HL-60 (cell line): ENCODE data around the gene TYW1.

ENCODE experiments used
- GABPA ChIP-seq: IDR thresholded peaks from 2 replicates; pipeline ENCODE4 v1.6.1; 2012; ENCODE audit warnings: low read depth
- POLR2AphosphoS5 ChIP-seq: IDR thresholded peaks from 2 replicates; pipeline ENCODE4 v1.6.1; 2012; ENCODE audit warnings: low read depth
- SPI1 ChIP-seq: IDR thresholded peaks from 2 replicates; pipeline ENCODE4 v1.6.1; 2012; ENCODE audit warnings: low read depth, mild to moderate bottlenecking, borderline replicate concordance
- TF ChIP-seq, protein P1 (sequence below): IDR thresholded peaks from one replicate; pipeline ENCODE4 v1.5.1; 2011; ENCODE audit warnings: low read length, control low read depth, inconsistent platforms; ENCODE audit not compliant: insufficient read depth
- TF ChIP-seq, protein P2 (sequence below): IDR thresholded peaks from 2 replicates; pipeline ENCODE4 v1.6.1; 2012; ENCODE audit warnings: low read depth; ENCODE audit not compliant: insufficient replicate concordance

DNA sequence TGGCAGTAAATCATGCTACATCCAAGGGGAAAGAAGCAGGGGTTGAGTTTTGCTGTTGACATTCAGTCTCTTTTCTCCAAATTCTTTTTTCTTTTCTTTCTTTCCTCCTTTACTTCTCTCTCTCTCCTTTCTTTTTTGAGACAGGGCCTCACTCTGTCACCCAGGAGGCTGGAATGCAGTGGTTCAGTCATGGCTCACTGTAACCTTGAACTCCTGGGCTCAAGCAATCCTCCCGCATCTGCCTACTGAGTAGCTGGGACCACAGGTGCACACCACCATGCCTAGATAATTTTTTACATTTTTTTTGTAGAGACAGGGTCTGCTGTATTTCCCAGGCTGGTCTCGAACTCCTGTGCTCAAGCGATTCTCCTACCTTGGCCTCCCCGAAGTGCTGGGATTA, 36.4 kb upstream of the TYW1 start:
- TF ChIP-seq, protein P1, sequence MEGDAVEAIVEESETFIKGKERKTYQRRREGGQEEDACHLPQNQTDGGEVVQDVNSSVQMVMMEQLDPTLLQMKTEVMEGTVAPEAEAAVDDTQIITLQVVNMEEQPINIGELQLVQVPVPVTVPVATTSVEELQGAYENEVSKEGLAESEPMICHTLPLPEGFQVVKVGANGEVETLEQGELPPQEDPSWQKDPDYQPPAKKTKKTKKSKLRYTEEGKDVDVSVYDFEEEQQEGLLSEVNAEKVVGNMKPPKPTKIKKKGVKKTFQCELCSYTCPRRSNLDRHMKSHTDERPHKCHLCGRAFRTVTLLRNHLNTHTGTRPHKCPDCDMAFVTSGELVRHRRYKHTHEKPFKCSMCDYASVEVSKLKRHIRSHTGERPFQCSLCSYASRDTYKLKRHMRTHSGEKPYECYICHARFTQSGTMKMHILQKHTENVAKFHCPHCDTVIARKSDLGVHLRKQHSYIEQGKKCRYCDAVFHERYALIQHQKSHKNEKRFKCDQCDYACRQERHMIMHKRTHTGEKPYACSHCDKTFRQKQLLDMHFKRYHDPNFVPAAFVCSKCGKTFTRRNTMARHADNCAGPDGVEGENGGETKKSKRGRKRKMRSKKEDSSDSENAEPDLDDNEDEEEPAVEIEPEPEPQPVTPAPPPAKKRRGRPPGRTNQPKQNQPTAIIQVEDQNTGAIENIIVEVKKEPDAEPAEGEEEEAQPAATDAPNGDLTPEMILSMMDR, result no peak
- TF ChIP-seq SPI1 (no peak), POLR2AphosphoS5 (no peak), GABPA (no peak)
- TF ChIP-seq, protein P2, sequence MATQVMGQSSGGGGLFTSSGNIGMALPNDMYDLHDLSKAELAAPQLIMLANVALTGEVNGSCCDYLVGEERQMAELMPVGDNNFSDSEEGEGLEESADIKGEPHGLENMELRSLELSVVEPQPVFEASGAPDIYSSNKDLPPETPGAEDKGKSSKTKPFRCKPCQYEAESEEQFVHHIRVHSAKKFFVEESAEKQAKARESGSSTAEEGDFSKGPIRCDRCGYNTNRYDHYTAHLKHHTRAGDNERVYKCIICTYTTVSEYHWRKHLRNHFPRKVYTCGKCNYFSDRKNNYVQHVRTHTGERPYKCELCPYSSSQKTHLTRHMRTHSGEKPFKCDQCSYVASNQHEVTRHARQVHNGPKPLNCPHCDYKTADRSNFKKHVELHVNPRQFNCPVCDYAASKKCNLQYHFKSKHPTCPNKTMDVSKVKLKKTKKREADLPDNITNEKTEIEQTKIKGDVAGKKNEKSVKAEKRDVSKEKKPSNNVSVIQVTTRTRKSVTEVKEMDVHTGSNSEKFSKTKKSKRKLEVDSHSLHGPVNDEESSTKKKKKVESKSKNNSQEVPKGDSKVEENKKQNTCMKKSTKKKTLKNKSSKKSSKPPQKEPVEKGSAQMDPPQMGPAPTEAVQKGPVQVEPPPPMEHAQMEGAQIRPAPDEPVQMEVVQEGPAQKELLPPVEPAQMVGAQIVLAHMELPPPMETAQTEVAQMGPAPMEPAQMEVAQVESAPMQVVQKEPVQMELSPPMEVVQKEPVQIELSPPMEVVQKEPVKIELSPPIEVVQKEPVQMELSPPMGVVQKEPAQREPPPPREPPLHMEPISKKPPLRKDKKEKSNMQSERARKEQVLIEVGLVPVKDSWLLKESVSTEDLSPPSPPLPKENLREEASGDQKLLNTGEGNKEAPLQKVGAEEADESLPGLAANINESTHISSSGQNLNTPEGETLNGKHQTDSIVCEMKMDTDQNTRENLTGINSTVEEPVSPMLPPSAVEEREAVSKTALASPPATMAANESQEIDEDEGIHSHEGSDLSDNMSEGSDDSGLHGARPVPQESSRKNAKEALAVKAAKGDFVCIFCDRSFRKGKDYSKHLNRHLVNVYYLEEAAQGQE, result no peak
